Measurements from ENCODE around the gene REEP3. TPM values are rescaled to one million over a fixed set of nuclear protein-coding genes. Genes with fewer than 3 reads are reported as not detected.

REEP3 gene
- total and polyA plus RNA-seq, 2 of the 8 experiments (the other 6 are each of a cell fraction or from before 2014, with no cell fraction given): 5.8 to 31.5 TPM

GRCh38 chr10:63630085-63630930, 109.1 kb downstream of the REEP3 start:
- peak overlapping the region; percentile 58 for H4K91ac ChIP-seq (replicated peaks; ENCODE audit: insufficient read length, low read length)
- H3K9ac ChIP-seq (replicated peaks in 1 of 4; ENCODE audit: extremely low read depth in 1 of 4, low read depth in 3 of 4, low read length in 3 of 4): peak overlapping the region in 3 of 4 experiments; percentile 70 to 92 (median 90); a peak in 6 of 7 replicates
- peak overlapping the region; percentile 95; the same call in 1 of the 2 replicates for H2BK12ac ChIP-seq (ENCODE audit: low read depth, low read length)
- H3K23ac ChIP-seq (ENCODE audit: insufficient read length): no peak overlapping the region
- H3K79me2 ChIP-seq (ENCODE audit: control insufficient read depth in 1 of 2, insufficient read depth in 2 of 2, low read length in 2 of 2): no peaks in the 10 kb centered on the region
- peak overlapping the region; percentile 88 for H3K56ac ChIP-seq (replicated peaks; ENCODE audit: insufficient read length, low read depth, low read length)
- H3K4me3 ChIP-seq (ENCODE audit: extremely low read depth in 1 of 4, insufficient read depth in 2 of 4, low read depth in 3 of 4, low read length in 4 of 4): peak overlapping the region; percentile 60 to 80 (median 72)
- ChIA-PET POLR2A (ENCODE audit: partially characterized antibody) (interaction anchor here (0.6 to 4.6 kb wide), 42 partner anchors 9 to 467 kb away, joined by 3 to 44 read pairs (median 4); partner anchors contain the start of gene REEP3), CTCF (ENCODE audit: partially characterized antibody) (interaction anchor here (0.6 to 5.2 kb wide), 25 partner anchors 8 to 514 kb away, joined by 3 to 68 read pairs (median 3); partner anchors contain the start of genes JMJD1C and REEP3)
- peak overlapping the region; percentile 91 for H3K27ac ChIP-seq (ENCODE audit: low read depth, low read length)
- peak overlapping the region; percentile 84 for H4K5ac ChIP-seq (ENCODE audit: insufficient read length, low read depth, low read length)
- H3K4ac ChIP-seq (replicated peaks; ENCODE audit: insufficient read length, low read depth, low read length): peak overlapping the region; percentile 74
- H2BK20ac ChIP-seq (ENCODE audit: low read length): no peak overlapping the region
- H2BK120ac ChIP-seq (replicated peaks; ENCODE audit: low read depth, low read length): no peak overlapping the region
- no peak overlapping the region for H3K14ac ChIP-seq (ENCODE audit: insufficient read length)
- H2BK15ac ChIP-seq (ENCODE audit: low read length): 0 out of 2 replicates have a peak overlapping the region, but pooled peaks have one; percentile 89
- H2AFZ ChIP-seq (ENCODE audit: low read length): peak overlapping the region; percentile 86; the same call in 1 of the 2 replicates
- no peaks in the 10 kb centered on the region for H3K9me3 ChIP-seq (ENCODE audit: insufficient read depth in 2 of 2, low read depth in 1 of 2, low read length in 1 of 2)
- peak overlapping the region; percentile 98; the same call in 1 of the 2 replicates for H3K18ac ChIP-seq (ENCODE audit: extremely low read depth, low read length)
- peaks cover 11 to 16% (median 13%) of the 10 kb centered on the region in 4 experiments; a peak in 6 of 7 replicates for H3K4me1 ChIP-seq (replicated peaks in 1 of 4; ENCODE audit: control insufficient read depth in 3 of 4, insufficient read depth in 4 of 4, low read length in 3 of 4)
- no peaks in the 10 kb centered on the region for H3K79me1 ChIP-seq (ENCODE audit: low read depth, low read length)
- H4K20me1 ChIP-seq (replicated peaks in 1 of 2; ENCODE audit: control insufficient read depth in 1 of 2, insufficient read depth in 2 of 2, low read length in 2 of 2): no peaks in the 10 kb centered on the region
- H2BK5ac ChIP-seq (ENCODE audit: low read depth, low read length): peak overlapping the region; percentile 97; the same call in 1 of the 2 replicates
- peak; percentile 65 to 84 for DNase-seq (ENCODE audit: low read depth in 1 of 2, low spot score in 2 of 2)
- H4K8ac ChIP-seq (ENCODE audit: extremely low read depth, insufficient read depth, low read length): peak overlapping the region; percentile 81; the same call in 1 of the 2 replicates
- FAIRE-seq: no peak
- H3K27me3 ChIP-seq (replicated peaks in 1 of 4; ENCODE audit: control insufficient read depth in 3 of 4, extremely low read depth in 1 of 4, insufficient read depth in 3 of 4, low read length in 3 of 4): no peaks in the 10 kb centered on the region
- peak overlapping the region; percentile 70 to 95 for H3K4me2 ChIP-seq (ENCODE audit: insufficient read depth in 1 of 2, low read depth in 2 of 2, low read length in 2 of 2)
- no peaks in the 10 kb centered on the region for H3K36me3 ChIP-seq (ENCODE audit: control insufficient read depth in 2 of 4, insufficient read depth in 4 of 4, low read length in 3 of 4)
- 3% methylated on average over 35 of the region's 70 CpGs; no CpG with 5 or more reads in 1 of the 2 experiments for WGBS, 2 experiments (ENCODE audit: extremely low coverage in 1 of 2, insufficient coverage in 1 of 2, insufficient read length in 1 of 2, insufficient replicate concordance in 2 of 2, low coverage in 1 of 2, low lambda C conversion rate in 2 of 2, missing lambda C conversion rate in 1 of 2)
- H2AK5ac ChIP-seq (ENCODE audit: low read depth, low read length): no peak overlapping the region
- peaks cover 9% of the 10 kb centered on the region; the same call in 1 of the 2 replicates for H3K23me2 ChIP-seq (ENCODE audit: low read depth, low read length)
- TF ChIP-seq TBP (IDR thresholded peaks at IDR 0.05; ENCODE audit: low read depth, low read length) (peak; percentile 74; the same call in 1 of the 2 replicates), POLR2A (IDR thresholded peaks at IDR 0.05; ENCODE audit: control extremely low read depth in 1 of 2, low read depth in 2 of 2, low read length in 2 of 2) (peak; percentile 77 to 79), EGR1 (IDR thresholded peaks at IDR 0.05; ENCODE audit: borderline replicate concordance, low read depth, low read length) (peak; percentile 48; the same call in 1 of the 2 replicates), RBBP5 (IDR thresholded peaks at IDR 0.05; ENCODE audit: borderline replicate concordance, low read depth, low read length) (peak; percentile 23; the same call in 1 of the 2 replicates), PHF8 (conservative IDR thresholded peaks at IDR 0.05; ENCODE audit: low read depth, low read length) (peak; percentile 11; the same call in 1 of the 2 replicates), FOSL1 (IDR thresholded peaks at IDR 0.05; ENCODE audit: insufficient read depth, low read depth, low read length) (no peak), NANOG (IDR thresholded peaks at IDR 0.05; ENCODE audit: insufficient read depth, low read depth, low read length, poor library complexity, severe bottlenecking) (no peak), SIRT6 (IDR thresholded peaks at IDR 0.05; ENCODE audit: low read length) (no peak), NRF1 (IDR thresholded peaks at IDR 0.05; ENCODE audit: low read depth, low read length) (no peak), RXRA (IDR thresholded peaks at IDR 0.05; ENCODE audit: insufficient read depth, low read depth, low read length) (no peak), SP1 (IDR thresholded peaks at IDR 0.05; ENCODE audit: low read depth, low read length) (no peak)

Data from H1 (cell line).